ENCODE measurements around the gene ST6GALNAC3.

ST6GALNAC3 gene

DNA sequence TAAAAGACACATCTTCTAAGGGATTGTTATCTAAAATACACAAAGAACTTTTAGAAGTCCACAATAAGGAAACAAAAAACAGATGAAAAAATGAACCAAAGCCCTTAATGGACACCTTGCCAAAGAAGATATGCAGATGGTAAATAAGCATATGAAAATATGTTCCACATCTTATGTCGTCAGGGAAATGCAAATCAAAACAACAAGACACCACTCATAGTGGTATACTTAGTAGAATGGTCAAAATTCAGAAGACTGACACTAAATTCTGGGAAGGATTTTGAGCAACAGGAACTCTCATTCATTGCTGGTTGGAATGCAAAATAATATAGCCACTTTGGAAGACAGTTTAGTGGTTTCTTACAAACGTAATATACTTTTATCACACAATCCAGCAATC lies 587.0 kb downstream of the ST6GALNAC3 start:
- DNase-seq = no peak

DNA sequence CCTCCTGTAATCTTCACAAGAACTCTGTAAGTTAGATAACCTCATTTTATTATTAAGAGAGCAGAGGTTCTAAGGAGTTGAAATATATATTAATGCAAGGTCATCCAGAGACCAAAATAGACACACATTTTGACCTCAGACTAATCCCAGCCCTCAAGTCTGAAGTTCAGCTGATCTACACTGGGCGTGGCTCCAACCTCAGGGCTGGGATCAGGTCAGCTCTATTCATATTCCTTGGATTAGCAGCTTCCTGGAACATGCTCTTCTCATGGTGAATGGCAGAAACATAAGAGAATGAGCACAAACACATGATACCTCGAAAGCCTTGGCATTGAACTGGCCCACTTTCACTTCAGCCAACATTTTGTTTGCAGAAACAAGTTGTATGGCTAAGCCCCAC lies 592.0 kb downstream of the ST6GALNAC3 start:
- no peak for DNase-seq

DNA sequence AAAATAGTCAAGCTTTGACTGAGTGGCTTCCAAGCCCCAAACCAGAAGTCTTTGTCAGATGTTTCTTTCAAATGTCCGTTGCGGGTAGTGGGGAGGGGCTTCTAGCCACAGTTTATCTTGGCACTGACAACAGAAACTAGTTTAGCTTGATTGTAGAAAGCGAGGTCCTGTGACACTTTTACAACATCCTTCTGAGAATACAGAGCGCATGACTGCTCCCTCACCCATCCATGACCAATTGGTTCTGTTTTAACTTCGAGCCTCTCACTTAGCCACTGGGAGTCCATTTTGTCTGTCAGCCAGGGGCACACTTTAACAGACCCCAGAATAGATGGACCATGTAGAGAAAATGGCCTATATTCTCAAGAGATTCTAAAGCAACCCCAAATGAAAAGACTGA lies 593.5 kb downstream of the ST6GALNAC3 start:
- DNase-seq = no peak

DNA sequence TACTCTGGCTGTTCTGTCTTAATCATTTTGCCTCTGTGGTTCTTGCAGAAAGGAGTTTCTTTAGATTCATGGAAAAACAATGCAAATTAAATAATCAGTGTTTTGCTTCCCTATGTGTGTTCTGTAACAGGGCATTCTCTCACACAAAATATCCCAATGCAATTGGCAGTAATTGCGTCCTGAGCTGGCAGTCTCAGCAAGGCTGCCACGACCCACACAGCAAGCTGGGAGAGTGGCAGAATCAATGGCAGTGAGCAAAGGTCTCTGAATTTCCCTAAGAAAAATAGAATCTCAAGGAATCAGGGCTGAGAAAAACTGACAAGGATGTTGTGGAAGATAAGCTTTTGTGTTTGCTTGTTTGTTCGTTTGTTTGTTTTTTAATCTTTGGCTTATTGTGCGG lies 594.6 kb downstream of the ST6GALNAC3 start:
- no peak for DNase-seq

DNA sequence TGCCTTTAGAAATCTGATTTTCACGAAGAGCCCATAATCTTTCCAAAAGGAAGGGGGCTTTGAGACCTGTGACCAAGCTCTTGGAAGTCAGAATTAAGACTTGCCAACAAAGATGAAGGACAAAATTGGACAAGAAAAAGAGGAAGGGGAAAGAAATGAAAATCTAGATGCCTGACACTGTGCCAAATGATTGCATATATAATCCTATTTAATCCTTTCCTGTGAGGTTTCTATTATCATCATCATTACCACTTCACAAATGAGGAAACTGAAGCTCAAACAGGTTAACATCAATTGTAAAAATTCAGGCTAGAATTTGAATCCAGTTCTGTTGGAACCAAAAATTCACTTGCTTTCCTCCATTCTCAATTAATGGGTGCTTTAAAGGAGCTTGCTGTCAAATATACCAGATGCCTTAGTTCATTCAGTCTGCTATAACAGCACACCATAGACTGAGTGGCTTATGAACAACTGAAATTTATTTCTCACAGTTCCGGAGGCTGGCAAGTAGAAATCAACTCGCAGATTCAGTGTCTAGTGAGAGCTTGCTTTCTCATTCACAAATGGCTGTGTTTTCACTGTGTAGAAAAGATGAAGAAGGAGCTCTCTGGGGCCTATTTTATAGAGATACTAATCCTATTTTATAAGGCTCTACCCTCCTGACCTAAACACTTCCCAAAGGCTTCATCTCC lies 595.2 kb downstream of the ST6GALNAC3 start:
- no peak for DNase-seq

DNA sequence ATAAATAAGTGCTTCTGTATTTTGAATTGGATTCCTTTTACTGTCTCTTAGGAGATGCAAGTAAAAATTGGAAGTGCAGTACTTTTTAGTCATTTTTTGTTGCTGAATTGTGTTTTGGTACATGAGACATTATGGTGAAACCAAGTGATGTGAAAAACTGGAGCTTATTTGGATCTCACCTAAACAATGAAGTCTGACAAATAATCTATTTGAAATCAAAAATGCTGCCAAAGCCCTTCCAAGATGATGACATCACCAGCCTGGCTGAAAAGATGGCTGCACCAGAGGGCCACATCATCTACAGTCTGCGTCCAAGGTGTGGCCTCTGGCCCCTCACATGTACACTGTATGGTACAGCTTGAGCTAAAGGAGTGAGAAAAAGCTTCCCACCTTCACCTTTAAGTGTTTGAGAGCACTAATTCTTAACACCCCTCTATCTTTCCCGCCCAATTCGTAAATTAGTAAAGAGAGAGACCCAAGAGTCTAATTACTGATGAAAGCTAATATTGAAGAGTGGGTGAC lies 600.2 kb downstream of the ST6GALNAC3 start:
- DNase-seq = no peak

DNA sequence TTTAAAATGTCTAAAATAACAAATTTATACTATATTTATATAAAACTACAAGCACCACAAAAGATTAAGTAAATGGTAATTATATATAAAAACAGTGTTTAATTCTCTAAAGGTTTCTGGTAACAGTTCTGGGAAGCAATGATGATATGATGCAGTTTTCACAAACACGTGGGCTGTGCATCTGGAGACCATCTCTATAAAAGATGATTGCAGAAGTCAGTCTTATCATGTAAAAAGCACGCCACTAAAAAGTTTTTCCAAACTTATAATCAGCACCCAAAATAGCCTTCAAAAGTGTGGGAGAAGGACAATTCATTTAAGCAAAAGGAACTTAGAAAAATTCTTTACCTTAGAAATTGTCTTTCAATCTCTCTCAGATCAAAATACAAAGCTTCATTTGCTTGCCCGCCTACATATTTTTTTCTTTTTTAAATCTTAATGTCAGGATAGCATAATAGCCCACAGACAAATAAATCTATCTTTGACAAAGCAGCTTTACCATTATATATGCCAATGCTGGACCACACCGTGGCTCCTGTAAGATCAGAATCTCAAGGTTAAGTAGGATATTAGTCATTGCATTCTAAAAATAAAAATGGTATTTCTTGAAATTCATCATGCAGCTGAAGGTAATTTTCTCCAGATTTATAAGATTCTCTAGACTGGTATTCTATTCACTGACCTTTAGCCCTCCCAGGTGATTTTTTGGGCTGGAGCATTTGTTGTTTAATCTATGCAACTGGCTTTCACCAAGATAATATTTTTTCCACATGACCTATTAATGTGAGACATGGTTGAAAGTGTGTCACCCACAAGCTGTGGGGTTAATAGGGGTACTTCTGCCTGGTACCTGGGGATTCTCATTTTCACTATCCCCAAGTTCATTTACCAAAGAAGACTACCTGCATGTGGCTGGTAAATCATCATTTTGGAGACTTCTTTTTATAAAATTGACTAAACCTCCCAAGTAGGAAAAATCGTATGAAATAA lies 603.2 kb downstream of the ST6GALNAC3 start:
- no peak for DNase-seq

DNA sequence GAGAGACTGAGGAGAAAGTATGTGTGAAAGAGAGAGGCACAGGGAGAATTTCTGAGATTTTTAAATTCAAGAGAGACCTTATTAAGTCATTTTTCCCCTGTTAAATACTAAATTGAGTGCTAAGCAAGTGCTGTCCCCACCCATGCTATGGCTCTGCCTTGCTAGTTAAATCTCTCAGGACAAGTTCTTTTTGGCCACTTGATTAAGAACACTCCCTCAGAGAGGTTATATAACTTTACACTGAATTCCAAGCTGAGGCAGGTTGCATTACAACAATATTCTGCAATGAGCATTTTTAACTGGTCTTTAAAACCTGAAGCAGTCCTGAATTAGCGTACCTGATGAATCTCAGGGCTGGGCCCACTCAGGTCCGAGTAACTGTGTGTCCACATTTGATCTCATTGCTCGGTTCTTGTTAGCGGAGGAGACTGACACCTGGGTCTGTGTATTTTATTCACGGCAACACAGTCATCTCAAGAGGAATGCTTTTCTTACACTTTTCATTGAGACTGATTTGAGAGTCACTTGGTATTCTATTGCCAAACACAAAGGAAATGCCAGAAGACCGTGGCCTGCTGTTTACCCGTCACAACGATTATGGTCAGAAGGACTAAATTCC lies 605.1 kb downstream of the ST6GALNAC3 start:
- DNase-seq = no peak

DNA sequence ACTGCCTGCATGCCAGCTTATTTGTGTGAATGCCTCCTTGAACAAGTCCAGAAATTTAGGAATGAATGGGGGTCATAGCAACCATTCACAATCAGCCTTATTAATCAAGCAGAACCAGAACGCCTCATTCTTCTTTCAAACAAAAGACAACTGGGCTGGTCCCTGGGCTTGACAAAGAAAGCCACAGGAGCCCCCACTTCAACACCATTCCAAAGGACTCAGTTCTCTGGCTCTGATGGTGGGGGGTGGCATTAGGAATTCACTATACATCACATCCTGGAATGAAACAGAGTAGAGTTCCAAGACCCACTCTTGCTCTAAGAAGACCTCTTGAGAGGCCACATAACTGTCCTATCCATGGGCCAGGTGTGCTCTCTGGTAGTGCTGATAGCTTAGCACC lies 606.1 kb downstream of the ST6GALNAC3 start:
- no peak for DNase-seq

DNA sequence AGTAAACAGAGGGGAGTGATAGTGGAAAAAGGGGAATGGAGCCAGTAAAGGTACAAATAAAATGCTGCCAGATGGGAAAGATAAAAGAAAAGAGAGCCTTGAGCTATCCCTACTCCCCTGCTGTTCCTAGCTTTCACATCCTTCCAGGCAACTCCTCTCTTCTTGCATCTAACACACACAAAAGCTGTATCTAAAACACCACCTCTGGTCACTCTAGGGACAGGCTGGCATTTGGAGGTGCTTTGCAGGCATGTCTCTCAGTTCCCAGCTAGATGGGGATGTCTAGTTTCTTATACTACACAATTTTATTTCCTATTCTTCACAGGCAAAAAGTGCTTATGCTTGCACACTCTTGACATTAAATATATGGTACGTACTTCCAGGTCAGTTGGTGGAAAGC lies 607.6 kb downstream of the ST6GALNAC3 start:
- DNase-seq = no peak

Data from inflammatory macrophage treated with lipopolysaccharide for 1 hour (primary cell).